Ascending aorta (tissue), 2 donors: ENCODE data around the gene GMPPA. TPM values are rescaled to one million over a fixed set of nuclear protein-coding genes. Genes with fewer than 3 reads are reported as not detected.

Experiments used
- DNase-seq, 2 donors: peaks; one replicate each; pipeline ENCODE4 v3.0.0-alpha.2; 2019; ENCODE audit warnings: low spot score in 2 of 2
- H3K27ac ChIP-seq, 2 donors: fragments of 200-600 bp; sonication (generic); one replicate each; pipeline ENCODE4 v1.5.1; 2016 to 2017; ENCODE audit warnings: mild to moderate bottlenecking in 1 of 2
- H3K27me3 ChIP-seq: fragments of 200-600 bp; sonication (generic); one replicate; pipeline ENCODE4 v1.5.1; 2017
- H3K36me3 ChIP-seq, 2 donors: fragments of 200-600 bp; sonication (generic); one replicate each; pipeline ENCODE4 v1.5.1; 2016
- H3K4me1 ChIP-seq, 2 donors: fragments of 200-600 bp; sonication (generic); one replicate each; pipeline ENCODE4 v1.5.1; 2016 to 2017; ENCODE audit warnings: mild to moderate bottlenecking in 1 of 2
- H3K4me3 ChIP-seq, 2 donors: fragments of 200-600 bp; sonication (generic); one replicate each; pipeline ENCODE4 v1.5.1; 2016 to 2017; ENCODE audit warnings: mild to moderate bottlenecking in 1 of 2
- H3K9me3 ChIP-seq, 2 donors: fragments of 200-600 bp; sonication (generic); one replicate each; pipeline ENCODE4 v1.5.1; 2016
- intact Hi-C: fragments of 100-400 bp; cut with DNase I; formaldehyde crosslinking; loops from one replicate; pipeline ENCODE4 v1.15.1; 2023
- total RNA-seq: library from RNA; depleted of rRNA; stranded (reverse); fragments of >200 nt; gene quantifications from one replicate; pipeline ENCODE4 v1.1.0, GENCODE V29; 2016
- TF ChIP-seq, protein P1 (sequence below), 3 experiments: fragments of 200-600 bp in 2 of 3; fragments of 450-650 bp in 1 of 3; sonication (generic) in 2 of 3; IDR thresholded peaks; one replicate each; pipeline ENCODE4 v1.5.1; 2016 to 2019; ENCODE audit warnings: antibody characterized with exemption in 3 of 3, mild to moderate bottlenecking in 1 of 3, moderate library complexity in 1 of 3

Gene GMPPA
- total RNA-seq, 1 donor from 2014 or later = 11.4 TPM

GRCh38 chr2:219524817-219525216 is 26.1 kb downstream of the GMPPA start:
- Histone ChIP-seq H3K27ac (no peak overlapping the region), H3K4me3 (no peak overlapping the region), H3K27me3 (no peaks in the 10 kb centered on the region), H3K4me1 (peaks cover 4 to 14% of the 10 kb centered on the region in 2 donors), H3K9me3 (no peaks in the 10 kb centered on the region), H3K36me3 (no peaks in the 10 kb centered on the region)
- TF ChIP-seq, protein P1, sequence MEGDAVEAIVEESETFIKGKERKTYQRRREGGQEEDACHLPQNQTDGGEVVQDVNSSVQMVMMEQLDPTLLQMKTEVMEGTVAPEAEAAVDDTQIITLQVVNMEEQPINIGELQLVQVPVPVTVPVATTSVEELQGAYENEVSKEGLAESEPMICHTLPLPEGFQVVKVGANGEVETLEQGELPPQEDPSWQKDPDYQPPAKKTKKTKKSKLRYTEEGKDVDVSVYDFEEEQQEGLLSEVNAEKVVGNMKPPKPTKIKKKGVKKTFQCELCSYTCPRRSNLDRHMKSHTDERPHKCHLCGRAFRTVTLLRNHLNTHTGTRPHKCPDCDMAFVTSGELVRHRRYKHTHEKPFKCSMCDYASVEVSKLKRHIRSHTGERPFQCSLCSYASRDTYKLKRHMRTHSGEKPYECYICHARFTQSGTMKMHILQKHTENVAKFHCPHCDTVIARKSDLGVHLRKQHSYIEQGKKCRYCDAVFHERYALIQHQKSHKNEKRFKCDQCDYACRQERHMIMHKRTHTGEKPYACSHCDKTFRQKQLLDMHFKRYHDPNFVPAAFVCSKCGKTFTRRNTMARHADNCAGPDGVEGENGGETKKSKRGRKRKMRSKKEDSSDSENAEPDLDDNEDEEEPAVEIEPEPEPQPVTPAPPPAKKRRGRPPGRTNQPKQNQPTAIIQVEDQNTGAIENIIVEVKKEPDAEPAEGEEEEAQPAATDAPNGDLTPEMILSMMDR (IDR thresholded peaks at IDR 0.05) = no peak
- intact Hi-C loops = loop anchor here (5.0 kb wide), 1 partner anchor 48 kb away; no protein-coding TSS in a partner anchor
- no peak for DNase-seq

DNA sequence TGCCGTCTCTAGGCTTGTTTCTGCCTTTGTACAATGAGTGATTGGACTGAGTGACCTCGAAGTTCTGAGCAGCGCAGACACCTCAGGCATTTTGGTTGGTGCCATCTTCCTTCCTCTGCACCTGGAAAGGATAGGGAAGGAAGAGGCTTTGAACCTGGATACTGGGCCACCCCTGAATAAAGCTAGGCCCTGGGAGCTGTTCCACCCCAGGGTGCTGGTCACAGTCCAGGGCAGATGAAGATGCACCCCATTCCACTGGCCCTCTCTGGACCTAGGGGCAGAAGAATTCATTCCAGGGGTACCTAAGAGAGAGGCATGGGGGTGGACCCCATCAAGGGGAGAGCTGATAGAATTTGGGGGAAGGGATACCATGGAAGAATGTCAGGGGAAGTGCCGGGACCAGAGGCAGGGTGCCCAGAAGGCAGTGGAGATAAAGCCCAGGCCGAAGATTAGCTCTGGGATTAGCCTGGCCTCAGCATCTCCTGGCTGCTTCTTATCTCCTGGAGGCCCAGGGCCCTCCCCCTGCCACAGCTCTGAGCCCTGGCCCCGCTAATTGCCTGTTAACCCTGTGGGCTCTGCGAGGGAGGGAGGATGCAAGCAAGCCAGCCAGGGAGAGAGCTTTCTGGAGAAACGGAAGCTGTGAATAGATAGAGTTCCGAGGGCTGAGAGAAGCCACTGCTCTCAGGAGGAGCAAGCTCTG is 27.0 kb downstream of the GMPPA start:
- H3K36me3 ChIP-seq = no peaks in the 10 kb centered on the region
- no peak overlapping the region for H3K4me3 ChIP-seq
- H3K4me1 ChIP-seq = peaks cover 4 to 14% of the 10 kb centered on the region in 2 donors
- TF ChIP-seq, protein P1 (IDR thresholded peaks at IDR 0.05) = no peak
- no peaks in the 10 kb centered on the region for H3K27me3 ChIP-seq
- no peak for DNase-seq
- no peaks in the 10 kb centered on the region for H3K9me3 ChIP-seq
- intact Hi-C loops = loop anchor here (5.0 kb wide), 1 partner anchor 48 kb away; no protein-coding TSS in a partner anchor
- H3K27ac ChIP-seq = no peak overlapping the region

- intact Hi-C loops = loop anchor here (5.0 kb wide), 1 partner anchor 49 kb away; no protein-coding TSS in a partner anchor
- Histone ChIP-seq H3K36me3 (no peaks in the 10 kb centered on the region), H3K4me3 (no peak overlapping the region), H3K4me1 (peaks cover 4 to 14% of the 10 kb centered on the region in 2 donors), H3K27me3 (no peaks in the 10 kb centered on the region), H3K9me3 (no peaks in the 10 kb centered on the region), H3K27ac (no peak overlapping the region)
- DNase-seq = no peak
- TF ChIP-seq, protein P1 (IDR thresholded peaks at IDR 0.05) = no peak
Measured at GRCh38 chr2:219526320-219527075, 27.8 kb downstream of the GMPPA start.

DNA sequence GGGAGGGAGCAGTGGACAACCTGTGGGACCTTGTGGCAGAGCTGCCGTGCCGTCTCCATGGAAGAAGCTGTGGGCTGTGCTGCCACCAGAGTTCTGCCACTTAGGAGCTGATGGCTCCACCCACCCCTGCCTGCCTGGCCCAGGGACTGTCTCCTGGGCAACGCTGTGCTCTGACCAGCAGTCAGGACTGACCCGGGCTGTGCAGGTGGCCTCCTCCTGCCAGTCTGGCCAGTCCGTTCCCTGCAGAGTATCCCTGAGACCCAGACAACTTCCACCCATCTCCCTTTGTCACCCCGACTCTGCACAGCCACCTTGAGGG is 28.3 kb downstream of the GMPPA start:
- intact Hi-C loops = loop anchor here (5.0 kb wide), 1 partner anchor 50 kb away; no protein-coding TSS in a partner anchor
- no peak overlapping the region for H3K27ac ChIP-seq
- TF ChIP-seq, protein P1 (IDR thresholded peaks at IDR 0.05) = no peak
- no peak for DNase-seq
- H3K4me3 ChIP-seq = no peak overlapping the region
- H3K36me3 ChIP-seq = no peaks in the 10 kb centered on the region
- H3K4me1 ChIP-seq = peaks cover 4 to 12% of the 10 kb centered on the region in 2 donors
- no peaks in the 10 kb centered on the region for H3K9me3 ChIP-seq
- H3K27me3 ChIP-seq = no peaks in the 10 kb centered on the region

GRCh38 chr2:219527472-219527871 is 28.8 kb downstream of the GMPPA start:
- TF ChIP-seq, protein P1 (IDR thresholded peaks at IDR 0.05) = no peak
- Histone ChIP-seq H3K9me3 (no peaks in the 10 kb centered on the region), H3K36me3 (no peaks in the 10 kb centered on the region), H3K27ac (no peak overlapping the region), H3K27me3 (no peaks in the 10 kb centered on the region), H3K4me3 (no peak overlapping the region), H3K4me1 (peaks cover 1 to 8% of the 10 kb centered on the region in 2 donors)
- DNase-seq = no peak
- intact Hi-C loops = loop anchor here (5.0 kb wide), 1 partner anchor 50 kb away; no protein-coding TSS in a partner anchor
